ENCODE results near the gene STK26. TPM values are rescaled to one million over a fixed set of nuclear protein-coding genes. Genes with fewer than 3 reads are reported as not detected.

STK26 gene
- total and polyA plus RNA-seq, 4 donors = 2.0 to 16.9 (median 3.4) TPM

DNA sequence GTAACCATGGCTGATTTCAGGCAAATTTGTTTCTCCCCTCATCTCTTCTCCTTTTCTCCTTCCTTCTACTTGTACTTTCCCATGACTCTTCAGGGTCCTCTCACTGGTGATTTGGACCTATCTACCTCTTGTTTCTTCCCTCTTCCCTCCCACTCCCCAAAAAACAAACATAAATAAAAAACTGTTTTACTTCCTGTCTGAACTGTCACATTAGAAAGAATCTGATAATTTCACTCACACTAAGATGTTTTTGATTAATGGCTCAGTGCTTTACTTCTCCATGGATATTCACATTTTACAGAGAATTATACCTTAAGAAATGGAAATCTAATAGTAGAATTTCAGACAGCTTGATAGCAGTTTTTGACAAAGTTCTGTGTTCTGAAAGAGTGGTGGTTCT is 7.2 kb downstream of the STK26 start:
- Histone ChIP-seq H3K27me3 (ENCODE audit: control insufficient read depth in 4 of 4, insufficient read depth in 4 of 4, low read length in 3 of 4) (peaks cover 0 to 4% (median 0%) of the 10 kb centered on the region in 4 donors), H3K9ac (ENCODE audit: low read depth in 1 of 2, low read length in 2 of 2) (no peak overlapping the region), H3K9me3 (ENCODE audit: control insufficient read depth in 4 of 4, low read length in 3 of 4) (no peaks in the 10 kb centered on the region), H3K36me3 (ENCODE audit: control insufficient read depth in 4 of 4, insufficient read depth in 3 of 4, low read depth in 1 of 4, low read length in 3 of 4) (no peaks in the 10 kb centered on the region), H3K4me1 (ENCODE audit: control insufficient read depth in 4 of 4, insufficient read depth in 4 of 4, low read length in 3 of 4) (no peaks in the 10 kb centered on the region), H3K4me3 (ENCODE audit: low read depth in 1 of 3, low read length in 3 of 3) (no peak overlapping the region), H3K27ac (ENCODE audit: low read depth in 1 of 2, low read length in 2 of 2) (no peak overlapping the region)
- TF ChIP-seq SP1 (IDR thresholded peaks at IDR 0.05) (no peak), TAF1 (conservative IDR thresholded peaks at IDR 0.05) (no peak), NR2F2 (IDR thresholded peaks at IDR 0.05) (no peak), HNF4A (conservative IDR thresholded peaks at IDR 0.05) (no peak), RAD21 (IDR thresholded peaks at IDR 0.05) (no peak), FOXA2 (IDR thresholded peaks at IDR 0.05) (no peak), GABPA (IDR thresholded peaks at IDR 0.05 in 1 of 2, conservative IDR thresholded peaks at IDR 0.05 in 1 of 2) (no peak)
- TF ChIP-seq, protein P1, sequence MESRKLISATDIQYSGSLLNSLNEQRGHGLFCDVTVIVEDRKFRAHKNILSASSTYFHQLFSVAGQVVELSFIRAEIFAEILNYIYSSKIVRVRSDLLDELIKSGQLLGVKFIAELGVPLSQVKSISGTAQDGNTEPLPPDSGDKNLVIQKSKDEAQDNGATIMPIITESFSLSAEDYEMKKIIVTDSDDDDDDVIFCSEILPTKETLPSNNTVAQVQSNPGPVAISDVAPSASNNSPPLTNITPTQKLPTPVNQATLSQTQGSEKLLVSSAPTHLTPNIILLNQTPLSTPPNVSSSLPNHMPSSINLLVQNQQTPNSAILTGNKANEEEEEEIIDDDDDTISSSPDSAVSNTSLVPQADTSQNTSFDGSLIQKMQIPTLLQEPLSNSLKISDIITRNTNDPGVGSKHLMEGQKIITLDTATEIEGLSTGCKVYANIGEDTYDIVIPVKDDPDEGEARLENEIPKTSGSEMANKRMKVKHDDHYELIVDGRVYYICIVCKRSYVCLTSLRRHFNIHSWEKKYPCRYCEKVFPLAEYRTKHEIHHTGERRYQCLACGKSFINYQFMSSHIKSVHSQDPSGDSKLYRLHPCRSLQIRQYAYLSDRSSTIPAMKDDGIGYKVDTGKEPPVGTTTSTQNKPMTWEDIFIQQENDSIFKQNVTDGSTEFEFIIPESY (IDR thresholded peaks at IDR 0.05) = no peak
- TF ChIP-seq, protein P2, sequence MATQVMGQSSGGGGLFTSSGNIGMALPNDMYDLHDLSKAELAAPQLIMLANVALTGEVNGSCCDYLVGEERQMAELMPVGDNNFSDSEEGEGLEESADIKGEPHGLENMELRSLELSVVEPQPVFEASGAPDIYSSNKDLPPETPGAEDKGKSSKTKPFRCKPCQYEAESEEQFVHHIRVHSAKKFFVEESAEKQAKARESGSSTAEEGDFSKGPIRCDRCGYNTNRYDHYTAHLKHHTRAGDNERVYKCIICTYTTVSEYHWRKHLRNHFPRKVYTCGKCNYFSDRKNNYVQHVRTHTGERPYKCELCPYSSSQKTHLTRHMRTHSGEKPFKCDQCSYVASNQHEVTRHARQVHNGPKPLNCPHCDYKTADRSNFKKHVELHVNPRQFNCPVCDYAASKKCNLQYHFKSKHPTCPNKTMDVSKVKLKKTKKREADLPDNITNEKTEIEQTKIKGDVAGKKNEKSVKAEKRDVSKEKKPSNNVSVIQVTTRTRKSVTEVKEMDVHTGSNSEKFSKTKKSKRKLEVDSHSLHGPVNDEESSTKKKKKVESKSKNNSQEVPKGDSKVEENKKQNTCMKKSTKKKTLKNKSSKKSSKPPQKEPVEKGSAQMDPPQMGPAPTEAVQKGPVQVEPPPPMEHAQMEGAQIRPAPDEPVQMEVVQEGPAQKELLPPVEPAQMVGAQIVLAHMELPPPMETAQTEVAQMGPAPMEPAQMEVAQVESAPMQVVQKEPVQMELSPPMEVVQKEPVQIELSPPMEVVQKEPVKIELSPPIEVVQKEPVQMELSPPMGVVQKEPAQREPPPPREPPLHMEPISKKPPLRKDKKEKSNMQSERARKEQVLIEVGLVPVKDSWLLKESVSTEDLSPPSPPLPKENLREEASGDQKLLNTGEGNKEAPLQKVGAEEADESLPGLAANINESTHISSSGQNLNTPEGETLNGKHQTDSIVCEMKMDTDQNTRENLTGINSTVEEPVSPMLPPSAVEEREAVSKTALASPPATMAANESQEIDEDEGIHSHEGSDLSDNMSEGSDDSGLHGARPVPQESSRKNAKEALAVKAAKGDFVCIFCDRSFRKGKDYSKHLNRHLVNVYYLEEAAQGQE (IDR thresholded peaks at IDR 0.05) = no peak
- no peak for DNase-seq (ENCODE audit: low spot score)

DNA sequence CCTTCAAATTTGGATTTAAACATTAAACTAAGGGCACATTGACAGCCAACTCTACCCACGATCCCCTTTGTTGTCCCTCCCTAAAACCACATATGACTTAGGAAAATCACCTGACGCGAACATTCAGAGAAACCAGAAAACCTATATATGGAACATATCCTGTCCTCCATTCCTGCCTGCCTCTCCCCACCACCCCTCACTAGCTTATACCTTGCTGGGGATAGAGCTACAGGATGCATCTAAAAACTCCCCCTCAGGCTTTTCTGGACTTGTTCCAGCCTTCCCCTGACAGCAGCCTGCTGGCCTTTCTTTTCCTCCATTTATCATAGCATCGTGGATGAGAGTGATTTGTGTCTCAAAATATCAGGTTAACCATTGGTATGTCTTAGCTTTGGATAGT is 8.8 kb downstream of the STK26 start:
- no peak overlapping the region for H3K9ac ChIP-seq (ENCODE audit: low read depth in 1 of 2, low read length in 2 of 2)
- H3K36me3 ChIP-seq (ENCODE audit: control insufficient read depth in 4 of 4, insufficient read depth in 3 of 4, low read depth in 1 of 4, low read length in 3 of 4) = no peaks in the 10 kb centered on the region
- H3K9me3 ChIP-seq (ENCODE audit: control insufficient read depth in 4 of 4, low read length in 3 of 4) = no peaks in the 10 kb centered on the region
- H3K4me1 ChIP-seq (ENCODE audit: control insufficient read depth in 4 of 4, insufficient read depth in 4 of 4, low read length in 3 of 4) = no peaks in the 10 kb centered on the region
- H3K4me3 ChIP-seq (ENCODE audit: low read depth in 1 of 3, low read length in 3 of 3) = no peak overlapping the region
- no peak for TF ChIP-seq NR2F2 (IDR thresholded peaks at IDR 0.05)
- TF ChIP-seq GABPA (IDR thresholded peaks at IDR 0.05 in 1 of 2, conservative IDR thresholded peaks at IDR 0.05 in 1 of 2) = no peak
- TF ChIP-seq SP1 (IDR thresholded peaks at IDR 0.05) = no peak
- TF ChIP-seq, protein P2 (IDR thresholded peaks at IDR 0.05) = no peak
- TF ChIP-seq CTCF (IDR thresholded peaks at IDR 0.05; ENCODE audit: low read depth, low read length, missing input control) = no peak
- TF ChIP-seq FOXA1 (IDR thresholded peaks at IDR 0.05) = no peak
- TF ChIP-seq ATF3 (IDR thresholded peaks at IDR 0.05) = no peak
- no peak for TF ChIP-seq TAF1 (conservative IDR thresholded peaks at IDR 0.05)
- no peak for TF ChIP-seq JUND (IDR thresholded peaks at IDR 0.05)
- TF ChIP-seq HNF4A (conservative IDR thresholded peaks at IDR 0.05) = no peak
- TF ChIP-seq, protein P1 (IDR thresholded peaks at IDR 0.05) = no peak
- TF ChIP-seq YY1 (IDR thresholded peaks at IDR 0.05) = no peak
- TF ChIP-seq HNF4G (IDR thresholded peaks at IDR 0.05) = no peak
- no peak for TF ChIP-seq EGR1 (IDR thresholded peaks at IDR 0.05; ENCODE audit: low read depth in 2 of 2)
- no peak for TF ChIP-seq RAD21 (IDR thresholded peaks at IDR 0.05)
- no peak for TF ChIP-seq RXRA (IDR thresholded peaks at IDR 0.05)
- no peak for TF ChIP-seq FOXA2 (IDR thresholded peaks at IDR 0.05)
- no peak for TF ChIP-seq MAX (IDR thresholded peaks at IDR 0.05)
- WGBS = 79% methylated on average over 4 of the region's 4 CpGs
- DNase-seq (ENCODE audit: low spot score) = no peak
- peaks cover 0 to 4% (median 0%) of the 10 kb centered on the region in 4 donors for H3K27me3 ChIP-seq (ENCODE audit: control insufficient read depth in 4 of 4, insufficient read depth in 4 of 4, low read length in 3 of 4)
- H3K27ac ChIP-seq (ENCODE audit: low read depth in 1 of 2, low read length in 2 of 2) = no peak overlapping the region
